K562 (cell line): ENCODE data around the gene SLC12A9. TPM values are rescaled to one million over a fixed set of nuclear protein-coding genes. Genes with fewer than 3 reads are reported as not detected.

Experiments used
- ATAC-seq: fragments of 200-7000 bp; cut with Tn5 transposase; 3 replicates; pipeline ENCODE4 v1.9.1; 2020; ENCODE audit warnings: moderate library complexity
- BruUV-seq: library from RNA; stranded (reverse); fragments of 400-500 nt; replicated peaks from 2 replicates; lab custom pipeline; 2021; lab: Mats Ljungman, UMichigan
- CTCF ChIA-PET: fragments of 300-600 bp; formaldehyde crosslinking; extraction: SDS; loops from one replicate; lab custom pipeline; 2021; ENCODE audit warnings: low intra/inter-chr PET ratio; lab: Yijun Ruan, JAX
- POLR2A ChIA-PET: fragments of 300-600, 350-650 bp; sonication (Branson Sonifier 250); formaldehyde crosslinking; extraction: SDS; loops from one replicate; lab custom pipeline; 2021; ENCODE audit warnings: antibody characterized with exemption, inconsistent platforms; lab: Yijun Ruan, JAX
- DNase-seq, 4 experiments: peaks; one replicate each; pipeline versions ENCODE4 v3.0.0 to v3.0.0-alpha.2; 2011 to 2018; ENCODE audit warnings: low spot score in 3 of 4, mixed read lengths in 3 of 4; ENCODE audit errors: extremely low read depth in 1 of 4
- FAIRE-seq: peaks from 2 replicates; lab custom pipeline; 2011; peaks lifted over from hg19 to GRCh38; lab: Jason Lieb, UNC
- H2AFZ ChIP-seq: 2 replicates; pipeline ENCODE4 v1.6.0; 2011; ENCODE audit warnings: low read depth, low read length, control low read depth, inconsistent platforms
- H3K27ac ChIP-seq: fragments of 200-600 bp; 3 replicates; pipeline ENCODE4 v1.8.0; 2011; ENCODE audit warnings: low read depth, mild to moderate bottlenecking, control low read depth, inconsistent platforms, low read length, moderate library complexity, mixed read lengths; ENCODE audit errors: extremely low read depth
- H3K27me3 ChIP-seq, 2 experiments: fragments of 300-600 bp in 1 of 2; 2 replicates in 1 of 2; 3 replicates in 1 of 2; pipeline versions ENCODE4 v1.6.0 to v1.8.0; 2011; ENCODE audit warnings: inconsistent platforms in 2 of 2, low read length in 2 of 2, mild to moderate bottlenecking in 1 of 2, mixed read lengths in 1 of 2, moderate library complexity in 1 of 2; ENCODE audit not compliant: control insufficient read depth in 2 of 2, insufficient read depth in 2 of 2
- H3K36me3 ChIP-seq: fragments of 300-600 bp; 3 replicates; pipeline ENCODE4 v1.8.0; 2011; ENCODE audit warnings: mild to moderate bottlenecking, low read length, inconsistent platforms; ENCODE audit not compliant: control insufficient read depth, insufficient read depth
- H3K4me1 ChIP-seq, 2 experiments: fragments of 200-600 bp in 1 of 2; replicated peaks in 1 of 2; 2 replicates in 1 of 2; 3 replicates in 1 of 2; pipeline versions ENCODE4 v1.5.1 to v1.8.0; 2011; ENCODE audit warnings: inconsistent platforms in 2 of 2, low read length in 2 of 2, mild to moderate bottlenecking in 1 of 2, mixed read lengths in 1 of 2, moderate library complexity in 1 of 2; ENCODE audit not compliant: control insufficient read depth in 2 of 2, insufficient read depth in 2 of 2
- H3K4me2 ChIP-seq: 2 replicates; pipeline ENCODE4 v1.6.1; 2011; ENCODE audit warnings: low read length, control low read depth, inconsistent platforms, mixed read lengths; ENCODE audit not compliant: insufficient read depth
- H3K4me3 ChIP-seq: fragments of 200-600 bp; sonication (generic), shearing (Covaris generic); 2 replicates; pipeline ENCODE4 v1.5.1; 2016; ENCODE audit warnings: control low read depth, inconsistent platforms
- H3K79me2 ChIP-seq: fragments of 200-600 bp; 3 replicates; pipeline ENCODE4 v1.8.0; 2011; ENCODE audit warnings: low read length, inconsistent platforms; ENCODE audit not compliant: control insufficient read depth, insufficient read depth
- H3K9ac ChIP-seq, 2 experiments: 2 replicates each; pipeline versions ENCODE4 v1.6.0 to v1.6.1; 2011; ENCODE audit warnings: low read depth in 2 of 2, low read length in 2 of 2, control low read depth in 1 of 2, inconsistent platforms in 1 of 2, mild to moderate bottlenecking in 1 of 2, mixed read lengths in 1 of 2; ENCODE audit not compliant: insufficient read depth in 1 of 2
- H3K9me1 ChIP-seq: one replicate; pipeline ENCODE4 v1.6.0; 2011; ENCODE audit warnings: inconsistent platforms, mild to moderate bottlenecking, low read length, moderate library complexity; ENCODE audit not compliant: control insufficient read depth, insufficient read depth
- H3K9me3 ChIP-seq: replicated peaks from 2 replicates; pipeline ENCODE4 v1.5.1; 2011; ENCODE audit warnings: low read depth, low read length, inconsistent platforms; ENCODE audit not compliant: control insufficient read depth, insufficient read depth
- H4K20me1 ChIP-seq: replicated peaks from 2 replicates; pipeline ENCODE4 v1.6.1; 2011; ENCODE audit warnings: low read length, inconsistent platforms, mixed read lengths; ENCODE audit not compliant: control insufficient read depth, insufficient read depth
- BCOR ChIP-seq: fragments of 450-650 bp; IDR thresholded peaks from 2 replicates; pipeline ENCODE4 v1.6.1; 2016
- CEBPB ChIP-seq: fragments of 450-650 bp; IDR thresholded peaks from 2 replicates; pipeline ENCODE4 v1.6.1; 2016; ENCODE audit warnings: missing genetic modification characterization, missing compliant biosample characterization
- ID3 ChIP-seq, 2 experiments: fragments of 250-450 bp in 1 of 2; fragments of 450-650 bp in 1 of 2; sonication (Bioruptor Pico) in 1 of 2; IDR thresholded peaks; 2 replicates each; pipeline versions ENCODE4 v1.6.1 to v1.8.0; 2016 to 2021; ENCODE audit warnings: mild to moderate bottlenecking in 2 of 2, moderate library complexity in 2 of 2, missing compliant biosample characterization in 1 of 2, missing genetic modification characterization in 1 of 2
- KDM1A ChIP-seq, 2 experiments: fragments of 450-650 bp; IDR thresholded peaks; 2 replicates each; pipeline ENCODE4 v1.6.1; 2016; ENCODE audit warnings: mild to moderate bottlenecking in 2 of 2
- KLF16 ChIP-seq: IDR thresholded peaks from 2 replicates; pipeline ENCODE4 v1.6.1; 2016; ENCODE audit warnings: antibody characterized with exemption
- REST ChIP-seq, 2 experiments: fragments of 450-650 bp; formaldehyde crosslinking in 1 of 2; IDR thresholded peaks; 2 replicates each; pipeline versions ENCODE4 v1.4.0 to v1.6.1; 2014 to 2020; ENCODE audit warnings: mild to moderate bottlenecking in 2 of 2, borderline replicate concordance in 1 of 2, low read depth in 1 of 2
- SMARCA4 ChIP-seq: fragments of 450-650 bp; IDR thresholded peaks from 2 replicates; pipeline ENCODE4 v1.6.1; 2016
- SRSF7 ChIP-seq: fragments of 200-400 bp; formaldehyde crosslinking; optimal IDR thresholded peaks from 2 replicates; pipeline ENCODE3; 2017; ENCODE audit warnings: mild to moderate bottlenecking, low read depth, low read length
- ZC3H11A ChIP-seq: IDR thresholded peaks from 2 replicates; pipeline ENCODE4 v1.6.1; 2012; ENCODE audit warnings: low read depth, low read length, improper control_type of control experiment
- ZNF12 ChIP-seq: sonication (generic); formaldehyde crosslinking; IDR thresholded peaks from 2 replicates; pipeline ENCODE4 v1.4.0; 2020; ENCODE audit warnings: mild to moderate bottlenecking, missing genetic modification reagents
- ZNF121 ChIP-seq: sonication (generic); formaldehyde crosslinking; conservative IDR thresholded peaks from 2 replicates; pipeline ENCODE4 v1.8.0; 2022; ENCODE audit warnings: missing genetic modification reagents
- WGBS: fragments of 100-300 bp; shearing (Covaris generic); methylation state at CpG from one replicate; pipeline ENCODE4 v1.1.6; 2016; ENCODE audit warnings: low coverage, mixed read lengths; ENCODE audit not compliant: insufficient coverage; ENCODE audit errors: missing lambda C conversion rate; 5-methylcytosine and 5-hydroxymethylcytosine counted together
- in situ Hi-C: fragments of 300-500 bp; cut with MboI; formaldehyde crosslinking; loops from 4 replicates; pipeline ENCODE4 v1.15.0; 2018; ENCODE audit warnings: inconsistent platforms, mixed read lengths
- intact Hi-C: fragments of 100-400 bp; cut with micrococcal nuclease; formaldehyde crosslinking; loops from 2 replicates; pipeline ENCODE4 v1.14.2; 2022
- polyA plus RNA-seq, 8 experiments: library from polyadenylated mRNA; depleted of rRNA in 4 of 8; stranded (reverse) in 5 of 8; unstranded in 3 of 8; fragments of >200 nt; fragmentation: Nextera tagmentation in 2 of 8; fragmentation: Illumina TruSeq in 1 of 8; extraction: Ambion mirVana in 2 of 8; extraction: Trizol in 1 of 8; gene quantifications; 2 replicates each; pipeline versions ENCODE4 v1.2.1 to v1.2.3, GENCODE V29; 2011 to 2014; ENCODE audit warnings: inconsistent platforms in 1 of 8, missing spikeins in 1 of 8
- total RNA-seq, 7 experiments: library from RNA; depleted of rRNA in 6 of 7; stranded (reverse); fragments of >200 nt in 6 of 7; fragmentation: Illumina TruSeq in 2 of 7; extraction: Trizol in 2 of 7; gene quantifications; 2 replicates each; pipeline versions ENCODE4 v1.2.1 to v1.2.3, GENCODE V29; 2011 to 2021; ENCODE audit warnings: low replicate concordance in 1 of 7

Gene SLC12A9
- total and polyA plus RNA-seq, 9 of the 15 experiments (the other 6 are each of a cell fraction or from before 2014, with no cell fraction given), result 0.06 to 20.2 (median 10.7) TPM

GRCh38 chr7:100873599-100874299 is 21.2 kb downstream of the SLC12A9 start:
- H3K4me2 ChIP-seq, result peak overlapping the region; percentile 100
- peaks cover 24 to 53% of the 10 kb centered on the region in 2 experiments; a peak in 4 of 5 replicates for H3K4me1 ChIP-seq
- peak overlapping the region; percentile 88; the same call in 1 of the 2 replicates for H2AFZ ChIP-seq
- FAIRE-seq (no peak), ATAC-seq (no peak), DNase-seq (no peak)
- no peaks in the 10 kb centered on the region for H3K27me3 ChIP-seq
- peak overlapping the region; percentile 100 for H3K4me3 ChIP-seq
- CTCF ChIA-PET, result no interaction called here
- H3K27ac ChIP-seq, result peak overlapping the region; percentile 96
- H3K79me2 ChIP-seq, result peaks cover 58% of the 10 kb centered on the region
- POLR2A ChIA-PET, result interaction anchor here (0.7 to 6.2 kb wide), 6 partner anchors 14 to 202 kb away, joined by 3 to 144 read pairs (median 4); partner anchors contain the start of genes SLC12A9 and UFSP1
- peaks cover 88% of the 10 kb centered on the region for H3K36me3 ChIP-seq
- H3K9ac ChIP-seq, result peak overlapping the region; percentile 94 to 98
- no peaks in the 10 kb centered on the region for H3K9me3 ChIP-seq
- no peaks in the 10 kb centered on the region for H3K9me1 ChIP-seq
- BruUV-seq, result no TSS peak
- in situ Hi-C loops (no loop called here), intact Hi-C loops (no loop called here)
- H4K20me1 ChIP-seq, result peaks cover 6% of the 10 kb centered on the region; the same call in 1 of the 2 replicates
- WGBS, result 79% methylated on average over 10 of the region's 10 CpGs
- TF ChIP-seq ID3 (CRISPR knock-in tag; IDR thresholded peaks at IDR 0.05) (no peak), ID3 (tag; IDR thresholded peaks at IDR 0.05) (no peak), CEBPB (tag) (no peak), ZNF12 (CRISPR knock-in tag) (0 out of 2 replicates have a peak, but pooled peaks have one; percentile 5), REST (IDR thresholded peaks at IDR 0.05; ENCODE audit: borderline replicate concordance) (no peak), REST (CRISPR knock-in tag; IDR thresholded peaks at IDR 0.05; ENCODE audit: low read depth) (no peak), ZC3H11A (no peak), ZNF121 (CRISPR knock-in tag) (peak; percentile 94), SMARCA4 (no peak), SRSF7 (no peak), KLF16 (no peak), KDM1A (IDR thresholded peaks at IDR 0.05) (peak in 1 of 2 experiments; percentile 47; a peak in 1 of 4 replicates), BCOR (peak; percentile 64; the same call in 1 of the 2 replicates)
